Iris pigment epithelial cell (primary cell): Measurements from ENCODE around the gene SPDEF.

Experiments
- DNase-seq: peaks from one replicate; pipeline ENCODE4 v3.0.0-alpha.2; 2011; ENCODE audit warnings: low read depth

Gene SPDEF

GRCh38 chr6:34563513-34563870, 7.4 kb upstream of the SPDEF start:
- DNase-seq = no peak

DNA sequence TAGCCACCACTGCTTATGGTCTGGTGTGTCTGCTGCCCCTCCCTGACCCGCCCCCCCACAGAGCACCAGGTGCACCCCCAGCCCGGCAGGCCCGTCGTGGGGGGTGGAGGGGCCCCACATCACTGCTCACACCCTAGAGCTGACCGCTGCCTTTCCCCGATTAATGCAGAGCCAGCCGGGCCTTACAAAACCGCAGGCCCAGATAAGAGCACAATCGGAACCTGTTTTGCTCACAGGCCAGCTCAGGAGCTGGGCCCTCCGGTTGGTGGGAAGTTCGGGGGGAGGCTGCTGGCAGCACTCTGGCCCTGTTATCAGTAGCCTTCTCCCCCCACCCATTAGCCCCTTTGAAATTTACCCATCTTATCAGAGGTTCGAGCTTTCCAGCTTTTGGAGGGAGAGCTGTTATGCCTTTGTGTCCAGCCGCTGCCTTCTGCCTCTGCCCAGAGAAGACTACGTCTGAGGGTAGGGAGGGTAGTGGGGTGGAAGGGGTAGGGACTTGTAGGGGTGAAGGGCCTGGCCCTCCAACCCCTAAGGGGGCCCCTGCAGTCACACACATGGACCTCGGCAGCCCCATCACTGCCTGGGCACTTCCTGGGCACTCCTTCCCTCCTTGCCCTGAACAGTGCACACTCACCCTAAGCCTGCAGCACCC, 6.9 kb upstream of the SPDEF start:
- no peak for DNase-seq

- no peak for DNase-seq
Observed at GRCh38 chr6:34562350-34562749, 6.2 kb upstream of the SPDEF start.

DNA sequence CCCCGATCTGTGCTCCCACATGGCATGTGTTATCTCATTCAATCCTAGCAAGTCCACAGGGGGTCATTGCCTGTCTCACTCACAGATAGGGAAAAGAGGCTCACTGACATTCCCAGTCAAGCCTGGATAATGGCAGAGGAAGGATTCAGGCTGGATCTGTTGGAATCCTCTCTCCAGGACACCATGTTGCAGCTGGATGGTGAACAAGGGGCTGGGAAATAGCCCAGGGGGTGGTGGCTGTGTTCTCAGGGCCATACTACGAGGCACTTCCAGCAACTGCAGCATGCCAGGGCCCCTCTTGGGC, 5.0 kb upstream of the SPDEF start:
- DNase-seq = no peak

DNA sequence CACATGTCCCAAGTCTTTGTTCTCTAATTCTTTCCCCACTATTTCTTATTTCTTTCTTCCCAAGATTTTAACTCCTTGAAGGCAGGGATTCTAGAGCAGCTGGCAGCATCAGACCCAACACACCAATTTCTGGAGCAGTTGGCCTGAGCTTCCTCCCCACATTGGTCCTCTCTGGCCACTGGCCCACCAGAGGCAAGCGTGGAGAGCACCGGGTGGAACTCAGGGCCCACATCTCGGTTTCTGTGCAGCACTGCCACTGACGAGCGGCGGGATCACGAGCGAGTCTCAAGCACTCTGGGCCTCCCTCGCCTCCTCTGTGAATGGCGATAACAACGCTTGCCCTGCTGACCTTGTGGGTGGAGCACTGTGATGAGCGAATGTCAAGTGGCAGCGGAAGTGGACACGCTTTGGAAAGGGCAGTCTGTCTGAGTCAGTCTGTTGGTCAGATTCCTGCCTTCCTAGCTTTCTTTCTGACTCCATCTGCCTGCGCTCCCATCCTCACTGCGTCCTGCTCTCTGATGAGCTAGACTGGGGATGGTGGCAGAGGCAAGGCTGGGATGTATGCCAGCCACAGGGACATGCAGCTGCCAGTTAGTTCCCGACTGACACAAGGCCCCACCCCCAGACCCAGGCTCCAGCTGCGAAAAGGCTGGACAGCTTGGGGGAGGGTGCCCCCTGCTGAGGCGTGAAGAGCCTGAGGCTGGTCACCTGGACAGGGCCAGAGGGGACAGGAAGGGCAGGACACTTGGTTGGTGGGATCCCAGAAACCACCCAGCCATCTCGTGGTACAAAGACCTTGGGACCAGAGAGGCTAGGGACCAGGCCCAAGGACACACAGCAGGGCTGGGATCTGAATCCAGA, 4.5 kb upstream of the SPDEF start:
- DNase-seq = peak; percentile 56

GRCh38 chr6:34559651-34560365, 3.7 kb upstream of the SPDEF start:
- DNase-seq = no peak

DNA sequence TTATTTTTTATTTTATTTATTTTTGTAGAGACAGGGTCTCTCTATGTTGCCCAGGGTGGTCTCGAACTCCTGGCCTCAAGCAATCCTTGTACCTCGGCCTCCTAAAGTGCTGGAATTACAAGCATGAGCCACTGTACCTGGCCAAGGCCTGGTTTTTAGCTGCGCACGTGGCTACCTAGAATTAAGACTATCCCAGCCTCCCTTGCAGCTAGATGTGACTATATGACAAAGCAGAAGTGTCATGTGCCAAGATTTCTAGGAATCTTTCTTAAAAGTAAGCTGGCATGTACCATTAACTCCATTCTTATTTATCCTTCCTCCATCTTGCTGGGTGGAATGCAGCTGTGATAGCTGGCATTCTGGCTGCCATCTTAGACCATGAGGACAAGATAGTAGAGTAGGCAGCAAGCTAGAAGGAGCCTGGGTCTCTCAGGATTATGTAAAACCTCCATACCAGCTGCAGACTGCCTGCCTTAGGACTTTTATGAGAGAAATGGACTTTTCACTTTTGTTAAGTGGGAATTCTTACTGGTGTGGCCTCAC, 2.1 kb upstream of the SPDEF start:
- no peak for DNase-seq

DNA sequence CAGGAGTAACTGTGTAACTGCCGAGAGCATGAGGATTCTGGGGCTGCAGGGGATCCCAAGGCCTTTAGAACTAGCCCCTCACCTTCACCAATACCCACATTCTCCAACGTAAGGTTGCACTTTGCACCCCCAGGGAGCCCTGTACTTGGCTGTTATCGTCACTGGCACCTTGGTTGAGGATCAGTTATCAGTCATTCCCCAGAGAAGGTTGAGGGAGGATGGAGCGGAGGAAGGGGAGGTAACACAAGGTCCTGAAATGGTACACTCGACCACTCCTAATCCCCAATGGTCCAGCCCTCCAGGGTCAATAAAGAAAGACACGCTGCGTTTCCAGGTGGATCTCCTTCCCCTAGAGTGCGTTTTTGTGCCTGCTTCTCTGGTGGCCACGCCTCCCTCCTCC, 1.1 kb upstream of the SPDEF start:
- DNase-seq = no peak

DNA sequence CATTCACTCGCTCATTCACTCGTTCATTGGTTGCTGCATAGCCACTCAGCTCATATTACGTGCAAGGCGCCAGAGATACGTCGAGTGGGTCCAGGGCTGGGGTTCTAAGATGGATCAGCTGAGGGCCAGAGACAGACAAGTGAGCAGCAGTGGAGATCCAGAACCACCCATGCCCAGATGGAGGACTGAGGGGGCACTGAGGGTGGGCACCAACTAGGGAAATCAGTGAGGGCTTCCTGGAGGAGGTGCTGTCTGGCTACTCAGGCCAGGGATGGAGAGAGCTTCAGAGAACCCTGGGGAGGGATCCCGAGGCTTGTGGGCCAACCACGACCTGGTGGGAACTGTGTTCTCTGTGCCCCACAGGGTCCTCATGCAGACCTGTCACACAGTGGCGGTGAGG, 364 bp upstream of the SPDEF start:
- no peak for DNase-seq

GRCh38 chr6:34555328-34555727, 801 bp downstream of the SPDEF start:
- DNase-seq = no peak

GRCh38 chr6:34555007-34555322, 1.2 kb downstream of the SPDEF start:
- DNase-seq = no peak

DNA sequence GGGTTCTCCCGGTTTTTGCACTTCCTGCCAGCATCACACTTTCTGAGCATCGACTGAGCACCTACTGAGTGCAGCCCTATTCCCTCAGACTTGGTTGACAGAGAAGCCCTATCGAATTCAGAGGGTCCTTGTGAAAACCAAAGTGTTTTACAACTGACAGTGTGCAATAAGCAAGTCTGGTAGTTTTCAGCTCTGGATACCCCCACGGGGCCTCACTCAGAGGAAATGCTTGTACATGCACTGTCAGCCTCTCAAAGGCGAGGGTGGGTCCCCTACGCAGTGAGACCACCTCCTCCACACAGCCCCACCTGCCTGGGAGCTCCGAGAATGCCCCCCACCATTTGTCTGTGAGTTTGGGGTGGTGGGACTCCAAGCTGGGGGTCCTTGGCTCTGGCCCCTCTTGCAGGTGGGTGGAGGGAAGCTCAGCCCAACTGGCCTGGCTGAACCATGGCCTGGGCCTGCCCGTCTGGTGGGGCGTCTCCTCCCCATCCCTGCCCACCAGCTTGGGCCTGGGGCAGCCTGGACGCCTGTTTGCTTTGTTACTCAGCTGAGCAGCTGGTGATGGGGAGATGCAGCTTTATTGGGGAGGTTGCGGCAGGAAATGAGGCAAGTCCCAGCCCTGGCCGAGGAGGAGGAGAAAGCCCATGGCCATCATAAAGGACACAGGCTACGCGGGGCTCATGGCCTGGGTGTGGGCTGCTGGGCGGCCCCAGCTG, 1.7 kb downstream of the SPDEF start:
- no peak for DNase-seq

DNA sequence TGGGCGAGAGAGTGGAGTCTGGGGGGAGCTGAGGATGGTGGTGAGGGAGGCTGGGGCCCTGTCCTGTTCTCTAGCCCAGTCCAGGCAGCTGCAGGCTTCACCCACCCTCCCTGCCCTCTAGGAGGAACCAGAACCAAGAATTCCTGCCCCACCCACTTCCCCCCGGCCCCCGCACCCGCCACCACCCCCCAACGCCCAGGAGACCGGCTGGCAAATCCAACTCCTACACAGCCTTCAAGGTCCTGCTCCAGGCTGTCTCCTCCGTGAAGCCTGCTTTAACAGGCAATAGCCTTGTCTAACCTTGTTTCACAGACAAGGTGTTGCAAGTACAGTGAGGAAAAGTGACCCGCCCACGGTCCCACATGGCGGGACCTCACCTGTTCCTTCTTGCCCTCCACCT, 2.4 kb downstream of the SPDEF start:
- DNase-seq = no peak

DNA sequence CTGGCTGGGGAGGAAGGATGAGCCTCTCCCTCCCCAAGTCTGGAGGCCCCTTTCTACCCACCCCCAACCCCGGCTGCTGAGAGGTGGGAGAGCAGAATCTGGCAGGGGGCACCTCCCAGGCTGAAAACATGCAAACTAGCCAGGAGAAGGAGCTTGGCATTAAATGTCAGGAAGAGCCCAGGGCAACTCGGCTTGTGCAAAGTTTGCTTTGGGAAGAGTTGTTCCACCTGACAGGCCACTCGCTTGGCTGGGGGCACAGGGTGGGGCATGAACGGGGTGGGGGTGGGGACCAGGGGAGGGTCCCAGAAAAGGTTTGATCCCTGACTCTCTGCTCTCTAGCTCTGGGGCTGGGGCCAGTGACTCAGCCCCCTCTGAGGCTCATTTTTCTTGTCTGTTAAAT, 3.0 kb downstream of the SPDEF start:
- DNase-seq = no peak

DNA sequence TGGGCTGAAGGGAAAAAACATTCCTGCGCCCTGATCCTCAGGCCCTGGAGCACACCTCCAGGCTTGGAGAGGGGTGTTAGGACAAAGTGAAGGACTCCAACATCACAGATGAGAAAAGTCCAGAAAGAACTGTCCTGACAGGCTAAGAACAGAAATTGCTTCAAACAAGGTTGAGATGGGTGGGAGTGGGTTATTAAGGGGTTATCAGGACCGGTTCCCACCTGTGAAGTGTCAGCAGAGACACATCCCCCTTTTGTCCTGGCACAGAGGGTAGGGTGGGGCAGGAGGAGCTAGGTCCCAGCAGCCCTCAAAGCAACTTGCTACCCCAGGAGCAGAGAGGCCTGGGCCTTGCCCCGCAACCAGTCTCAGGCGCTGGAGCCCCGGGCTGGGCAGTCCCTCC, 3.5 kb downstream of the SPDEF start:
- DNase-seq = no peak

- DNase-seq = no peak
Observed at GRCh38 chr6:34551720-34552119, 4.4 kb downstream of the SPDEF start.

DNA sequence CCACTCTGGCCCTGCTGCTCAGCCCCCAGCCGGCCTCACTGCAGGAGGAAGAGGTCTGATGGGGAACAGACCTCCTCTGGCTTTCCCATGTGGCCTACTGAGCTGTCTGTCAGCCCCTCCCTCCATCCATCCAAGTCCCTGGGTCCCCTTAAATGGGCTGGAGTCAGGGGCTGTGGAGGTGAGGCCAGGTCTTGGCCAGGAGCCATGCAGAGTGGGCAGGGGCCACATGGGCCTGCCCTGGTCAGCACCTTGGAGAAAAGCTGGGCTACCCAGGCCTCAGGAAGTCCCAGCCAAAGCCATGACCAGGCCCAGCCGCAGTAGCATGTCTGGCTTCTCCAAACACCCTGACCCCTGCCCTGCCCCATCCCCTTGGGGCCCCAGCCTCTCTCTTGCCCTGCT, 6.3 kb downstream of the SPDEF start:
- no peak for DNase-seq

DNA sequence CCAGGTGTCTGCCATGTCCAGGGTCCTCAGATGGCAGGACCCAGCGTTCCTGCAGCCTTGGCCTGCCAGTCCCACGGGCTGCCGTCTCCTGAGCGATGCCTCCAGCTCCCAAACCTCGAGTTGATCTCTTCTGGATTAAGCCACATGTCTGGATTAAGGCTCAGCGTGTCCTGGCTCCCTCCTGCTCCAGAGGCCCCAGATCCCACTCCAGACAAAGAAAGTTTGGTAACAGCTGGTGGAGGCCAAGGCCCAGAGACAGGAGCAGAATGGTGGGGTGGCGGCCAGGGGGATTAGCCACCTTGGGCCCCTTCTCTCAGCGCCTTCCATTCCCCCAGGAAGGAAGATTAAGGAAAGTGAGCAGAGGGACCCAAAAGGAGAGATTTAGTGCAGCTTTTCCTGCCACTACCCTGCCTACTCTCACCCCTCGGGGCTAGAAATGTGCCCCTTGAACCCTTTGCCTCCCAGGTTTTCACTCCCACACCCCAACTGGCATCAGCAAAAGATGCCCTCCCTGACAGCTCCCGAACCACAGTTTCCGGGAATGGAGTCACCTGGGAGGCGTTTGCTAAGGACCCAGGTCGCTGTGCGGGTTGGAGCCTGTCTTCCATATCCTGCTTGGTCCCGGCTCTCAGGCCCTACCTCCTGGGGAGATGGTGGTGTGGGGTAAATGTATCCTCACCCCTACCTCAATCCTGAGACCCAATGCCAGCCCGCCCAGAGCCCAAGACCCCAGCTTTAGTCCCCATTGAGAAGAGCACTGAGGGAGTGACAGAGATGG, 6.9 kb downstream of the SPDEF start:
- DNase-seq = no peak

DNA sequence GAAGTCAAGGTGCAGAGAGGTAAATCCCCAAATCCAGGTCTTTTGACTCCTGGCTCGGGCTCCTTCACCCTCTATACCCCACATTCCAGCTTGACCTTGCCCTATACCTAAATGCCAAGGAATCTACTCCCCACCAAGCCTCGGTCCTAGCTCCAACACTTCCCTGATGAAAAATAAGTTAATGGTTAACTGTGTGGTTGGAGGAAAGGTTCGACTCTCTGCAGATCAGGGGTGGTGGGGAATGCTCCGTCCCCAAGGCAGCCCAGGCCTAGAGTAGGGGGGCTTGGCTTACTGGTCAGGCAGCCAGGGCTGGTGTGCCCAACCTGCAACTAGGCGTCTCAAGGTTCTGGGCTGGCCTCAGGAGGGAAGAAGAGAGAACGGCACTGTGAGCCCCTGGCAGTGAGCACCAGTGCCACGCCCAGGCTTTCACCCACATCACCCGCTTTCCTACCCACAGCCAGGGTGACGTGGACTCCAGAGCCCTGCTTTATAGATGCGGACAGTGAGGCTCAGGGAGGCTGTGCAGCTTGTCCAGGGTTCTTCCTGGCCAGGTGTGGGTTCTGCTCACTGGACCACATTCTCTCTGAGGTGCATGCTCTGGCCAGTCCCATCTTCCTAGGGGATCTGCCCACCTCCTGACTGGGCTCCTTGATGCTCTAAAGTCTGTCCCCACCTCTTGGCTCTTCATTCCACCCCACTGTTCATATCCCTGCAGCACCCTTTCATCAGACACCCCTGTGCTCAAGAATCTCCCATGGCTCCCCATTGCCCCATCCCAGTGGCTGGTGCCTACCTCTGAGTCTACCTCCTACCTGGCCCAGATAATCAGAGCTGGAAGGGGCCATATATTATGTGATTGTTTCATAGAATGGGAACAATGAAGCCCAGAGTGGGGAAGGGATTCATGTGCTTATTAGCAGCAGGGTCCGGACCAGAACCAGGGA, 8.2 kb downstream of the SPDEF start:
- no peak for DNase-seq

- DNase-seq = no peak
Observed at GRCh38 chr6:34546551-34547321, 9.4 kb downstream of the SPDEF start.
